Activated T-helper 1 cell treated with anti-CD3 and anti-CD28 coated beads, Interleukin-2, amount 50 U/mL, for 16 hours (primary cell): ENCODE data around the gene MPL.

Source experiments
- DNase-seq, 2 donors: peaks; one replicate each; pipeline ENCODE4 v3.0.0-alpha.2; 2020; ENCODE audit warnings: low read depth in 1 of 2, low spot score in 1 of 2

The MPL gene

GRCh38 chr1:43305926-43306687 is 31.5 kb upstream of the MPL start:
- DNase-seq = no peak

- no peak for DNase-seq
Observed at GRCh38 chr1:43306688-43307457, 30.7 kb upstream of the MPL start.

GRCh38 chr1:43307458-43308158 is 30.0 kb upstream of the MPL start:
- DNase-seq = no peak

GRCh38 chr1:43308635-43309404 is 28.8 kb upstream of the MPL start:
- DNase-seq = no peak

- DNase-seq = no peak
Observed at GRCh38 chr1:43309405-43310025, 28.1 kb upstream of the MPL start.

GRCh38 chr1:43311521-43311920 is 26.1 kb upstream of the MPL start:
- no peak for DNase-seq

GRCh38 chr1:43312212-43312623 is 25.4 kb upstream of the MPL start:
- DNase-seq = no peak

GRCh38 chr1:43312663-43313515 is 24.7 kb upstream of the MPL start:
- no peak for DNase-seq

GRCh38 chr1:43313771-43314170 is 23.8 kb upstream of the MPL start:
- no peak for DNase-seq

- DNase-seq = no peak
Observed at GRCh38 chr1:43314233-43314632, 23.4 kb upstream of the MPL start.

- DNase-seq = no peak
Observed at GRCh38 chr1:43315481-43315880, 22.1 kb upstream of the MPL start.

GRCh38 chr1:43315963-43316737 is 21.5 kb upstream of the MPL start:
- no peak for DNase-seq

- DNase-seq = no peak
Observed at GRCh38 chr1:43316738-43317520, 20.7 kb upstream of the MPL start.

GRCh38 chr1:43317817-43318471 is 19.7 kb upstream of the MPL start:
- DNase-seq = no peak

- no peak for DNase-seq
Observed at GRCh38 chr1:43318831-43319230, 18.8 kb upstream of the MPL start.

GRCh38 chr1:43319288-43319687 is 18.3 kb upstream of the MPL start:
- DNase-seq = no peak

- DNase-seq = no peak
Observed at GRCh38 chr1:43319766-43320165, 17.9 kb upstream of the MPL start.
